AG04450 (cell line): ENCODE results near the gene MGAT4C. TPM values are rescaled to one million over a fixed set of nuclear protein-coding genes. Genes with fewer than 3 reads are reported as not detected.
"Not testable (repeated sequence)": the region's sequence is repeated elsewhere in the genome, so short reads cannot be mapped to it uniquely, and the experiment has no call there.

ENCODE experiments used
- CTCF ChIA-PET: fragments of 300-600, 350-600 bp; formaldehyde crosslinking; extraction: SDS; loops from one replicate; lab custom pipeline; 2022; ENCODE audit warnings: antibody characterized with exemption, inconsistent platforms; lab: Charles Lee
- POLR2A ChIA-PET: fragments of 350-600 bp; formaldehyde crosslinking; extraction: SDS; loops from one replicate; lab custom pipeline; 2021; ENCODE audit warnings: antibody characterized with exemption, inconsistent platforms; lab: Yijun Ruan, JAX
- DNase-seq: peaks from one replicate; pipeline ENCODE4 v3.0.0-alpha.2; 2011; ENCODE audit warnings: low read depth, low spot score
- H3K27ac ChIP-seq: one replicate; pipeline ENCODE4 v1.5.1; 2012; ENCODE audit warnings: low read depth, low read length, control low read depth
- H3K27me3 ChIP-seq: one replicate; pipeline ENCODE4 v1.6.0; 2012; ENCODE audit warnings: low read length; ENCODE audit not compliant: control insufficient read depth, insufficient read depth
- H3K4me3 ChIP-seq: 2 replicates; pipeline ENCODE4 v1.5.1; 2011; ENCODE audit warnings: mild to moderate bottlenecking, low read depth, low read length, control low read depth
- H3K9me3 ChIP-seq: 2 replicates; pipeline ENCODE4 v1.5.1; 2012; ENCODE audit warnings: low read length; ENCODE audit not compliant: control insufficient read depth, insufficient read depth
- polyA plus RNA-seq: library from polyadenylated mRNA; depleted of rRNA; stranded (reverse); fragments of >200 nt; gene quantifications from 2 replicates; pipeline ENCODE4 v1.2.3, GENCODE V29; 2011
- TF ChIP-seq, protein P1 (sequence below): IDR thresholded peaks from 2 replicates; pipeline ENCODE4 v1.5.1; 2011; ENCODE audit warnings: low read depth, low read length, control low read depth, inconsistent platforms

The MGAT4C gene
- polyA plus RNA-seq, 1 experiment, result not detected

GRCh38 chr12:86117711-86118110 lies 138.5 kb downstream of the MGAT4C start:
- DNase-seq, result no peak
- ChIA-PET POLR2A (no interaction called here), CTCF (no interaction called here)
- no peaks in the 10 kb centered on the region for H3K9me3 ChIP-seq
- H3K27ac ChIP-seq, result no peak overlapping the region
- TF ChIP-seq, protein P1, sequence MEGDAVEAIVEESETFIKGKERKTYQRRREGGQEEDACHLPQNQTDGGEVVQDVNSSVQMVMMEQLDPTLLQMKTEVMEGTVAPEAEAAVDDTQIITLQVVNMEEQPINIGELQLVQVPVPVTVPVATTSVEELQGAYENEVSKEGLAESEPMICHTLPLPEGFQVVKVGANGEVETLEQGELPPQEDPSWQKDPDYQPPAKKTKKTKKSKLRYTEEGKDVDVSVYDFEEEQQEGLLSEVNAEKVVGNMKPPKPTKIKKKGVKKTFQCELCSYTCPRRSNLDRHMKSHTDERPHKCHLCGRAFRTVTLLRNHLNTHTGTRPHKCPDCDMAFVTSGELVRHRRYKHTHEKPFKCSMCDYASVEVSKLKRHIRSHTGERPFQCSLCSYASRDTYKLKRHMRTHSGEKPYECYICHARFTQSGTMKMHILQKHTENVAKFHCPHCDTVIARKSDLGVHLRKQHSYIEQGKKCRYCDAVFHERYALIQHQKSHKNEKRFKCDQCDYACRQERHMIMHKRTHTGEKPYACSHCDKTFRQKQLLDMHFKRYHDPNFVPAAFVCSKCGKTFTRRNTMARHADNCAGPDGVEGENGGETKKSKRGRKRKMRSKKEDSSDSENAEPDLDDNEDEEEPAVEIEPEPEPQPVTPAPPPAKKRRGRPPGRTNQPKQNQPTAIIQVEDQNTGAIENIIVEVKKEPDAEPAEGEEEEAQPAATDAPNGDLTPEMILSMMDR, result no peak
- no peak overlapping the region for H3K4me3 ChIP-seq
- H3K27me3 ChIP-seq, result no peaks in the 10 kb centered on the region

- H3K27me3 ChIP-seq, result no peaks in the 10 kb centered on the region
- TF ChIP-seq, protein P1, result no peak
- DNase-seq, result no peak
- H3K4me3 ChIP-seq, result no peak overlapping the region
- H3K27ac ChIP-seq, result no peak overlapping the region
- no peaks in the 10 kb centered on the region for H3K9me3 ChIP-seq
- CTCF ChIA-PET, result no interaction called here
- POLR2A ChIA-PET, result no interaction called here
Observed at GRCh38 chr12:86104087-86104486, 152.1 kb downstream of the MGAT4C start.

DNA sequence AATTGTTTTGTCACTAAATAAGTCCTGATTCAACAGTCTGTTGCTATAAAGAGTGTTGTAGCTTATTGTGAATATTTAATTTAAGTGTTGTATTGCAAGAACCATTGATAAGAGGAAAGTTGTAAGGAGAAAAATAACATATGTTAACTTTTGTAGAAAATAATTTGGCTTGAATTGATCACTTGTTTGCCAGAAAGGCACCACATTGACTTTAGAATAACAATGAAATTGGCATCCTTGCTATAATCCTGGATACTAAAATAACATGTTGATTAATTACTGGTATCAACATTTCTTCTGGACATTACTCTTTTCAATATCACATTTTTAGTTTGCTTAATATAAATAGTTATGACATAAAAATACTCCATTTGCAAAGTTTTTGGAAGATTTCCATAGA lies 159.0 kb downstream of the MGAT4C start:
- no peak for DNase-seq
- Histone ChIP-seq H3K27me3 (no peaks in the 10 kb centered on the region), H3K4me3 (no peak overlapping the region), H3K27ac (no peak overlapping the region), H3K9me3 (no peaks in the 10 kb centered on the region)
- TF ChIP-seq, protein P1, result no peak
- CTCF ChIA-PET, result no interaction called here
- POLR2A ChIA-PET, result no interaction called here

GRCh38 chr12:86091681-86092080 lies 164.5 kb downstream of the MGAT4C start:
- ChIA-PET CTCF (no interaction called here), POLR2A (no interaction called here)
- Histone ChIP-seq H3K27ac (no peak overlapping the region), H3K4me3 (no peak overlapping the region), H3K9me3 (no peaks in the 10 kb centered on the region), H3K27me3 (no peaks in the 10 kb centered on the region)
- TF ChIP-seq, protein P1, result no peak
- DNase-seq, result no peak

DNA sequence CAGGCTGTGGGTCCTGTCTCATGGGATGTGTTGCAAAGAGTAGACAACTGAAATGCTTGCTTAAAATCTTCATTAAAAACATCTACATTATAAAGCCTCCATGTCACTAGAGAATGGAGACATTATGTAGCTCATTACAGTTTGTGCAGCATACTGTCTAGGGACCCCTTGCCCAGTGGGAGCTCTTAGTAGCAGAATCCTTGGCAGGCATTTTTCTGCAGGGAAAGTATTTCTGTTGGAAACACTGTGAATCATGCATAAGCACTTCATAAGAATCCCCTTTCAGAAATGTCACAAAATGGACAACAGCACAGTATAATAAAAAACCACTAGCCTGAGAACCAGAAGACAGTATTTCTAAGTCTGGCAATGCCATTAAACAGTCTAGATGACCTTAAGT lies 174.3 kb downstream of the MGAT4C start:
- Histone ChIP-seq H3K27ac (no peak overlapping the region), H3K4me3 (no peak overlapping the region), H3K27me3 (no peaks in the 10 kb centered on the region), H3K9me3 (no peaks in the 10 kb centered on the region)
- CTCF ChIA-PET, result no interaction called here
- TF ChIP-seq, protein P1, result no peak
- POLR2A ChIA-PET, result no interaction called here
- DNase-seq, result no peak

DNA sequence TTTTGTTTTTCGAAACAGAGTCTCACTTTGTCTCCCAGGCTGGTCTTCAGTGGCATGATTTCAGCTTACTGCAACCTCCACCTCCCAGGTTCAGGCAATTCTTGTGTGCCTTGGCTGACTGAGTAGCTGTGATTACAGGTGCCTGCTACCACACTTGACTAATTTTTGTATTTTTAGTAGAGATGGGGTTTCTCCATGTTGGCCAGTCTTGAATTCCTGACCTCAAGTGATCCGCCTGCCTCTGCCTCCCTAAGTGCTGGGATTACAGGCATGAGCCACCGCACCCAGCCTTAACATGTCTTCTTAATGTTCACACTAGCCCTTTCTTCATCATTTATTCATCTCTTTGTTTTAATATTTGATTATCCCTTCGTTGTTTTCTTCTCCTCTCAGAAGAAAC lies 197.1 kb downstream of the MGAT4C start:
- H3K9me3 ChIP-seq, H3K4me3 ChIP-seq, H3K27me3 ChIP-seq, CTCF ChIA-PET, H3K27ac ChIP-seq, POLR2A ChIA-PET, DNase-seq: not testable (repeated sequence)
